GM21390 (cell line): ENCODE results near the gene GPX3.

ENCODE experiments used
- ATAC-seq: cut with Tn5 transposase; IDR thresholded peaks from one replicate; pipeline ENCODE4 v1.9.1; 2021; ENCODE audit not compliant: unreplicated experiment

The GPX3 gene

DNA sequence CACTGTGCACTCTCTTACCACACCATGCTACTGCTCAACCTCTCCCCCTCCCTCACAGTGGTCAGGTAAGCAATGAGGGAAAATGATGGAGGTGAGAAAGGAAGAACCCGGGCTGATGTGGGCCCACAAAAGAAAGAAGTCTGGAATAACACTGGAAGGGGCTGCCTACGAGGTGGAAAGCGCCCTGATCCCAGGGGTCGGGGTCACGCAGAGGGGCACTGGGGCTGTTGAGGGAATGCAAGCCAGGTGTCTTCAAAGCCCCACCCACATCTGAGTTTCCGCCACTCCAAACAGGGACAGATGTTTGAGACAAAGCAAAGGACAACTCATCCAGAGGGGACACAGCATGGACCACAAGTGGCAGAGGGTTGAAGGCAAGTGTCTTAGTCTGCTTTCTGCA, 56.2 kb downstream of the GPX3 start:
- no peak for ATAC-seq

DNA sequence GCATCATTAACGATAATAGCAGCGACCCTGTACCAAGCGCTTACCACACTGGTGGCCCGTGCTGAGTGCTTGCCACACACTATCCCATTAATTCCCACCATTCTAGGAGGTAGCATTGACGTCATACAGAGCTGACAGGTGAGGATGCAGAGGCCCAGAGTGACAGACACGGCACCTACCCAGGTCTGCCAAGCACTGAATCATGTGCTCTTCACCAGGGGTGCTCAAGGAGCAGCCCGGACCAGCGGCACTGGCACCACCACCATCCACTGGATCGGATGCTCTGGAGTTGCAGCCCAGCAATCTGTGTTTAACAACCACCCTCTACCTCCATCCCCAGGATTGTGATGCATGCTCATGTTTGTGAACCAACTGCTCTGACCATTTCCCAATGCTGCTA, 57.0 kb downstream of the GPX3 start:
- ATAC-seq, result no peak

DNA sequence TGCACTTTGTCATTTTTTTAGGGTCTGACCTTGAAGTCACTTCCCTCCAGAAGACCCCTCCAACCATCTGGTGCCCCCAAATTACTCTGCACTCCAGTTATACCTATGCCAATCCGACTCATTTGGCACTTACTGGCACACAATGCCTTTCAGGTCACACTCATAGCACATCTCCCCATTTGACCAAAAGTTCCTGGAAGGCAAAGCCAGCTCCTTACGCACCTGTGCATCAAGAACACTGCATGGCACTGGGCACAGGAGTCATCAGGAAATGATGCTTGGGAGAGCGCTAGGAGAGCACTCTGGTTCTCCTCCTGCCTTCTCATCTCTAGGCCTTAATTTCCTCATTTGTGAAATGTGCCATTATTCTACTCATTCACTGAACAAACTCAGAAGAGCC, 57.6 kb downstream of the GPX3 start:
- ATAC-seq, result no peak
